PC-9 (cell line): Measurements from ENCODE around the gene GPR75. TPM values are rescaled to one million over a fixed set of nuclear protein-coding genes. Genes with fewer than 3 reads are reported as not detected.
A peak's percentile ranks its signal among the peaks of the same experiment; 100 is the strongest.

ENCODE experiments used
- Bru-seq: library from RNA; stranded (reverse); fragments of 400-500 nt; gene quantifications from one replicate; lab custom pipeline; 2021; lab: Mats Ljungman, UMichigan
- BruChase-seq, 2 experiments: library from RNA; stranded (reverse); fragments of 400-500 nt; gene quantifications; one replicate each; lab custom pipeline; 2021; lab: Mats Ljungman, UMichigan
- BruUV-seq: library from RNA; stranded (reverse); fragments of 400-500 nt; replicated peaks from 2 replicates; lab custom pipeline; 2021; lab: Mats Ljungman, UMichigan
- CTCF ChIA-PET: fragments of 300-600 bp; sonication (Branson Sonifier 250); formaldehyde crosslinking; loops from one replicate; lab custom pipeline; 2022; ENCODE audit warnings: antibody characterized with exemption; lab: Charles Lee
- POLR2A ChIA-PET: fragments of 300-600 bp; sonication (Branson Sonifier 250); formaldehyde crosslinking; loops from one replicate; lab custom pipeline; 2022; ENCODE audit warnings: antibody characterized with exemption; ENCODE audit not compliant: unreplicated experiment; lab: Charles Lee
- DNase-seq, 2 experiments: peaks; one replicate each; pipeline versions ENCODE4 v3.0.0 to v3.0.0-alpha.2; 2015 to 2022; ENCODE audit warnings: mixed read lengths in 1 of 2
- H2AFZ ChIP-seq: fragments of 200-600 bp; sonication (generic); 2 replicates; pipeline ENCODE4 v1.8.1; 2017; ENCODE audit warnings: antibody characterized with exemption
- H3F3A ChIP-seq: fragments of 200-600 bp; sonication (generic); 2 replicates; pipeline ENCODE4 v1.8.1; 2017; ENCODE audit warnings: antibody characterized with exemption, mild to moderate bottlenecking, low read depth; ENCODE audit not compliant: insufficient read depth
- H3K27ac ChIP-seq: fragments of 200-600 bp; sonication (generic); 2 replicates; pipeline ENCODE4 v1.6.1; 2016; ENCODE audit warnings: mixed run types
- H3K27me3 ChIP-seq: fragments of 200-600 bp; sonication (generic); 2 replicates; pipeline ENCODE4 v1.6.1; 2016; ENCODE audit warnings: low read depth, mixed run types; ENCODE audit not compliant: insufficient read depth
- H3K36me3 ChIP-seq: fragments of 200-600 bp; sonication (generic); 2 replicates; pipeline ENCODE4 v1.6.1; 2016; ENCODE audit warnings: low read depth, mixed run types
- H3K4me1 ChIP-seq: fragments of 200-600 bp; sonication (generic); replicated peaks from 2 replicates; pipeline ENCODE4 v1.6.1; 2016; ENCODE audit warnings: mixed run types; ENCODE audit not compliant: insufficient read depth
- H3K4me2 ChIP-seq: fragments of 200-600 bp; sonication (generic); 2 replicates; pipeline ENCODE4 v1.6.1; 2017; ENCODE audit warnings: mixed run types
- H3K4me3 ChIP-seq: fragments of 200-600 bp; sonication (generic); 2 replicates; pipeline ENCODE4 v1.6.1; 2016; ENCODE audit warnings: mixed run types
- H3K79me2 ChIP-seq: fragments of 200-600 bp; sonication (generic); 2 replicates; pipeline ENCODE4 v1.6.1; 2017; ENCODE audit warnings: low read depth, mixed run types
- H3K9me2 ChIP-seq: fragments of 200-600 bp; sonication (generic); 2 replicates; pipeline ENCODE4 v1.8.1; 2017; ENCODE audit warnings: mild to moderate bottlenecking; ENCODE audit not compliant: insufficient read depth
- H3K9me3 ChIP-seq: fragments of 200-600 bp; sonication (generic); 2 replicates; pipeline ENCODE4 v1.8.1; 2016; ENCODE audit warnings: low read depth; ENCODE audit not compliant: insufficient read depth
- H4K20me1 ChIP-seq: fragments of 200-600 bp; sonication (generic); 2 replicates; pipeline ENCODE4 v1.8.1; 2017; ENCODE audit not compliant: insufficient read depth
- CTCF ChIP-seq: fragments of 200-600 bp; sonication (generic); conservative IDR thresholded peaks from 2 replicates; pipeline ENCODE4 v1.6.1; 2017; ENCODE audit warnings: mixed run types, antibody characterized with exemption, mild to moderate bottlenecking, moderate library complexity
- EZH2 ChIP-seq: fragments of 200-600 bp; sonication (generic); IDR thresholded peaks from 2 replicates; pipeline ENCODE4 v1.8.0; 2017; ENCODE audit warnings: antibody characterized with exemption, low read depth
- intact Hi-C: fragments of 100-400 bp; cut with micrococcal nuclease; formaldehyde crosslinking; loops from one replicate; pipeline ENCODE4 v1.10.0; 2022; ENCODE audit not compliant: unreplicated experiment
- long read RNA-seq: library from polyadenylated mRNA; stranded (forward); transcript quantifications from one replicate; pipeline ENCODE4 v2.0.0, GENCODE V29; 2022
- total RNA-seq: library from RNA; stranded (reverse); gene quantifications from 2 replicates; pipeline ENCODE4 v1.2.3, GENCODE V29; 2021

GPR75 gene
- total RNA-seq = 1.8 and 3.7 TPM in 2 replicates
- Bru-seq, nascent RNA = percentile 91 among the genes with signal in this experiment
- percentile 83 among the genes with signal in this experiment for BruChase-seq, experiment 1, labeled RNA remaining after a 2-hour chase
- percentile 92 among the genes with signal in this experiment for BruChase-seq, experiment 2, labeled RNA remaining after a 6-hour chase
- long read RNA-seq = 0 reads

GRCh38 chr2:53859206-53860181, at the start of gene GPR75:
GPR75 (minus strand) TSS chr2:53859967; CDS start chr2:53854756, 5,211 bp downstream.
- peaks cover 12% of the 10 kb centered on the region; the same call in 1 of the 2 replicates for H3K36me3 ChIP-seq
- H2AFZ ChIP-seq = no peak within 1 kb of the TSS
- intact Hi-C loops = no loop called here
- H3K4me2 ChIP-seq = no peak within 1 kb of the TSS
- TF ChIP-seq CTCF = no peak
- TF ChIP-seq EZH2 = no peak
- peaks cover 16% of the 10 kb centered on the region; the same call in 1 of the 2 replicates for H3F3A ChIP-seq
- ChIA-PET CTCF (no interaction called here), POLR2A (no interaction called here)
- no peak within 1 kb of the TSS for H3K27ac ChIP-seq
- DNase-seq = no peak
- no peaks in the 10 kb centered on the region; the same call in none of the 2 replicates for H4K20me1 ChIP-seq
- H3K9me3 ChIP-seq = no peaks in the 10 kb centered on the region
- H3K79me2 ChIP-seq = no peaks in the 10 kb centered on the region
- H3K4me1 ChIP-seq = no peaks in the 10 kb centered on the region
- no TSS peak for BruUV-seq
- no peak within 1 kb of the TSS for H3K4me3 ChIP-seq
- no peaks in the 10 kb centered on the region for H3K9me2 ChIP-seq
- no peaks in the 10 kb centered on the region for H3K27me3 ChIP-seq

- CTCF ChIA-PET = no interaction called here
- Histone ChIP-seq H3K9me2 (no peaks in the 10 kb centered on the region), H3K79me2 (no peaks in the 10 kb centered on the region), H2AFZ (no peak overlapping the region), H3K27me3 (no peaks in the 10 kb centered on the region), H3K36me3 (peaks cover 53% of the 10 kb centered on the region), H3K4me1 (no peaks in the 10 kb centered on the region), H3K4me2 (no peak overlapping the region), H3F3A (no peaks in the 10 kb centered on the region), H3K4me3 (no peak overlapping the region), H3K27ac (no peak overlapping the region), H3K9me3 (no peaks in the 10 kb centered on the region), H4K20me1 (no peaks in the 10 kb centered on the region)
- no TSS peak for BruUV-seq
- intact Hi-C loops = loop anchor here (10.0 kb wide), 1 partner anchor 797 kb away; no protein-coding TSS in a partner anchor
- TF ChIP-seq CTCF (no peak), EZH2 (no peak)
- no peak for DNase-seq
- POLR2A ChIA-PET = no interaction called here
Measured at GRCh38 chr2:53907582-53907981, 47.8 kb upstream of the GPR75 start.

- H3K9me2 ChIP-seq = no peaks in the 10 kb centered on the region
- POLR2A ChIA-PET = no interaction called here
- no peak overlapping the region for H3K4me3 ChIP-seq
- H3K27me3 ChIP-seq = no peaks in the 10 kb centered on the region
- H4K20me1 ChIP-seq = no peaks in the 10 kb centered on the region
- CTCF ChIA-PET = no interaction called here
- H3K27ac ChIP-seq = no peak overlapping the region
- no peak for DNase-seq
- intact Hi-C loops = loop anchor here (10.0 kb wide), 1 partner anchor 799 kb away; no protein-coding TSS in a partner anchor
- H3K36me3 ChIP-seq = peaks cover 68% of the 10 kb centered on the region
- H3K4me2 ChIP-seq = no peak overlapping the region
- no peaks in the 10 kb centered on the region for H3K79me2 ChIP-seq
- no peaks in the 10 kb centered on the region for H3F3A ChIP-seq
- TF ChIP-seq EZH2 = no peak
- TF ChIP-seq CTCF = no peak
- no TSS peak for BruUV-seq
- H2AFZ ChIP-seq = no peak overlapping the region
- H3K9me3 ChIP-seq = no peaks in the 10 kb centered on the region
- no peaks in the 10 kb centered on the region for H3K4me1 ChIP-seq
Measured at GRCh38 chr2:53905396-53905795, 45.6 kb upstream of the GPR75 start.
